ENCODE data around the gene CHRM4.
"Not testable (repeated sequence)": the region's sequence is repeated elsewhere in the genome, so short reads cannot be mapped to it uniquely, and the experiment has no call there.

The CHRM4 gene

GRCh38 chr11:46381819-46382645, 9.5 kb downstream of the CHRM4 start:
- peaks cover 8% of the 10 kb centered on the region; the same call in 1 of the 2 replicates for H3K4me1 ChIP-seq
- DNase-seq (ENCODE audit: low spot score in 2 of 2), result peak; percentile 20 to 62
- no peaks in the 10 kb centered on the region for H3K9me3 ChIP-seq
- peaks cover 3% of the 10 kb centered on the region for H3K36me3 ChIP-seq (replicated peaks)
- peak overlapping the region; percentile 84 for H3K4me3 ChIP-seq
- H3K27me3 ChIP-seq (ENCODE audit: low read depth), result no peaks in the 10 kb centered on the region
- in situ Hi-C loops (cut with MboI; ENCODE audit: low sequenced_read_pairs), result no loop called here

DNA sequence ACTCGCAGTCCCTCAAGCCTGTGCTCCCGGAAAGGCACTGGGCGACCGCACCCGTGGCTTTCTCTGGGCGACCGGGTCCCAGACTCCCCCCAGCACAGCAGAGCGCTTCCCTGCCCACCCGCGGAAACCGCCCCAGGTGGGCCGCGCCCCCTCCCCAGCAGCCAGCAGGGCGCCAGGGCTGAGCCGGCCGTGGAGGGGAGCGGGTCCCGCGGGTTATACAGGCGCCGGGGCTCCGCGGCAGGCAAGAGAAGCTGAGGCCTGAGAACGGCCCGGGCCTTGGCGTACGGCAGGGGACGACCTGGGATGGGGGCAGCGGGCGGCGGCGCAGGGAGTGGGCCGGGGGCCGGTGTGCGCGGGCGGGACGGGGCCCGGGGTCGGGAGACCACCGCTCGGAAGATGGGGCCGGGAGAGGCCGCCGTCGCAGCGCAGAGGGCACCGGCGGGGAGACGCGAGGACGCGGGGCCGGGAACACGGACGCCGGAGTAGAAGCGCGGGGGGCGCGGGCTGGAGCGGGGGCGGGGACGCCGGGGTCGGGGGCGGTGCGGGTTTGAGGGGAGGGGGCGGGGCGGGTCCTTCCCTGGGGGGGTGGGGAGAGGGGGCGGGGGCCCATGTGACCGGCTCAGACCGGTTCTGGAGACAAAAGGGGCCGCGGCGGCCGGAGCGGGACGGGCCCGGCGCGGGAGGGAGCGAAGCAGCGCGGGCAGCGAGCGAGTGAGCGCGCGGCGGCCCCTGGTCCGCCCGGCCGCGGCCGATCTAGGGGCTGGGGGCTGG, 10.3 kb downstream of the CHRM4 start, which contains the start of gene MDK:
TSS of gene MDK (plus strand) at position 622 of the 771 bp plus-strand sequence. CDS start 389 bp downstream, outside the sequence.
- Histone ChIP-seq H3K36me3 (replicated peaks) (peaks cover 6% of the 10 kb centered on the region), H3K27me3 (ENCODE audit: low read depth) (no peaks in the 10 kb centered on the region), H3K9me3 (no peaks in the 10 kb centered on the region), H3K4me3 (peak within 1 kb of the TSS; percentile 84), H3K4me1 (peaks cover 8% of the 10 kb centered on the region; the same call in 1 of the 2 replicates)
- in situ Hi-C loops (cut with MboI; ENCODE audit: low sequenced_read_pairs), result no loop called here
- DNase-seq (ENCODE audit: low spot score in 2 of 2), result peak; percentile 70 to 85

DNA sequence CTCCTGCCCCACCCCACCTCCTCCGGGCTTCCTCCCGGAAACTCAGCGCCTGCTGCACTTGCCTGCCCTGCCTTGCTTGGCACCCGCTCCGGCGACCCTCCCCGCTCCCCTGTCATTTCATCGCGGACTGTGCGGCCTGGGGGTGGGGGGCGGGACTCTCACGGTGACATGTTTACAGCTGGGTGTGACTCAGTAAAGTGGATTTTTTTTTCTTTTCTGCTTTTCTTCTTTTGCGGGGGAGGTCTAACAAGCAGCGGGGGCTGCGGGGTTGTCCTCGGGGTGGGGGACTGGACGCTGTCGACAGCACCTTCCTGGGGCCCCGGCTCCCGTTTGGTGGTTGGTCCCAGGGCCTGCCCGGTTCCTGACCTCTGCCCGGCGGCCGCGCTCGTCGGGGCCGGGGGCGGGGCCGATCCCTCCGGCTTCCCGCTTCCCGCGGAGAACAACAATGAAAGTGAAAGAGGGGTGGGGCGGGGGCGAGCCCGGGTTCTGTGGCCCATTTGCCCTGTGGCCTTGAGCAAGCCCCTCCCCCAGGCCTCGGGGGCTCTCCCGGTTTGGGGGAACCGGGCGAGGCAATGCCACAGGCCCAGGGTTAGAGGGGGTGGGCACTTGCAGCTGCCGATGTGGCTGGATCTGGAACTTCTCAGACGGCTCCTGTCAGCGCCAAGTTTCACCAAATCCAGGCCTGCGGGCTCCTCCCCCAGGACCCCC, 11.1 kb downstream of the CHRM4 start:
- Histone ChIP-seq H3K4me1 (peaks cover 8% of the 10 kb centered on the region; the same call in 1 of the 2 replicates), H3K9me3 (no peaks in the 10 kb centered on the region), H3K27me3 (ENCODE audit: low read depth) (no peaks in the 10 kb centered on the region), H3K36me3 (replicated peaks) (peaks cover 13% of the 10 kb centered on the region), H3K4me3 (peak overlapping the region; percentile 50)
- in situ Hi-C loops (cut with MboI; ENCODE audit: low sequenced_read_pairs), result no loop called here
- DNase-seq (ENCODE audit: low spot score in 2 of 2), result peak; percentile 57 to 88

- not testable (repeated sequence) for H3K4me3 ChIP-seq, H3K4me1 ChIP-seq
- DNase-seq (ENCODE audit: low spot score in 2 of 2), result peak in 1 of 2 experiments; percentile 68
Measured at GRCh38 chr11:46379482-46380293, 11.9 kb downstream of the CHRM4 start.

DNA sequence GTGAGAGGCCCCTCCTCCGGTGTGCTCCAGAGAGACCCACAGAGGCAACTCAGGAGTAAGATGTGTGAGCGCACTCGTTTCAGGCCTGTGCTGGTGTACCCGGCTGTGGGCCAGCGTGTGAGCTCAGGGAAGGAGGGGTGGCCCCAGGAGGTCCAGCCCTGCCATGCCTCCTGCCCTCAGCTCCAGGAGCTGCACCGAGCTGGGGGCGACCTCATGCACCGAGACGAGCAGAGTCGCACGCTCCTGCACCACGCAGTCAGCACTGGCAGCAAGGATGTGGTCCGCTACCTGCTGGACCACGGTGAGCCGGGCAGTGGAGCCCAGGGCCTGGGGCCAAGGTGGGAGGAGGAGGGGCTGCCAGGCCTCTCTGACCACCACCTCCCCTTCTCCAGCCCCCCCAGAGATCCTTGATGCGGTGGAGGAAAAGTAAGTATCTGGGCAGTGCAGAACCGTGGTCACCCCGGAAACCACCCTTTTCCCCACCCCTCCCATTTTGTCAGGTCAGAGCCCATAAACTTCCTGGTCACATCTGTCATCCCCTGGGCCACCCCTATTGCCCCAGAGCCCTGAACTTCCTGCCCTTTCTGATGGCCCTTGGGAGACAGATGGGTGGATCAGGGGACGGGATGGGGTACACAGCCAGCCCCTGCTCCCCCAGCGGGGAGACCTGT, 12.6 kb downstream of the CHRM4 start:
- H3K4me1 ChIP-seq, result peaks cover 8% of the 10 kb centered on the region; the same call in 1 of the 2 replicates
- peaks cover 23% of the 10 kb centered on the region for H3K36me3 ChIP-seq (replicated peaks)
- H3K27me3 ChIP-seq (ENCODE audit: low read depth), result no peaks in the 10 kb centered on the region
- no peak overlapping the region for H3K4me3 ChIP-seq
- H3K9me3 ChIP-seq, result no peaks in the 10 kb centered on the region
- DNase-seq (ENCODE audit: low spot score in 2 of 2), result no peak
- in situ Hi-C loops (cut with MboI; ENCODE audit: low sequenced_read_pairs), result no loop called here

More at GRCh38 chr11:46379482-46380293, 11.9 kb downstream of the CHRM4 start:
- peaks cover 21% of the 10 kb centered on the region for H3K36me3 ChIP-seq (replicated peaks)
- H3K9me3 ChIP-seq; in situ Hi-C loops (cut with MboI; ENCODE audit: low sequenced_read_pairs); H3K27me3 ChIP-seq (ENCODE audit: low read depth): not testable (repeated sequence)

DNA sequence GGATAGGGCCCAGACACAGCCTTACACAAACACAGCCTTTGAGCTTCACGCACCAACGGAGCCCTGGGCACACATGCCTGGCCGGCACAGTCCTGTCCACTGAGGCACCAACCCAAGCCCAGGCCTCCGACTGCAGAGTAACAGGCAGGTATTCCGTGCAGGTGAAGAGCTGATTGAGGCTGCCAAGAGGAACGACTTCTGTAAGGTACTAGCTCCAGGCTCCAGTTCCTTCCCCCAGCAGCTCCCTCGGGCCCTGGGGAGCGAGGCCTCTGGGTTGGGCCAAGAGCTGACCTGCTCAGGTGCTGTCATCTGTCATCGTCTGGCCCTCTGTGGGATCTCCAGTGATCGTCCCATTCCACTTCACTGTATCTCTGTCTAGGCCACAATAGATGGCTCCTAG, 13.3 kb downstream of the CHRM4 start:
- no peaks in the 10 kb centered on the region for H3K27me3 ChIP-seq (ENCODE audit: low read depth)
- H3K36me3 ChIP-seq (replicated peaks), result peaks cover 24% of the 10 kb centered on the region
- in situ Hi-C loops (cut with MboI; ENCODE audit: low sequenced_read_pairs), result no loop called here
- peaks cover 8% of the 10 kb centered on the region; the same call in 1 of the 2 replicates for H3K4me1 ChIP-seq
- no peaks in the 10 kb centered on the region for H3K9me3 ChIP-seq
- no peak for DNase-seq (ENCODE audit: low spot score in 2 of 2)
- H3K4me3 ChIP-seq, result no peak overlapping the region

- DNase-seq (ENCODE audit: low spot score in 2 of 2), result no peak
- in situ Hi-C loops (cut with MboI; ENCODE audit: low sequenced_read_pairs), result no loop called here
- H3K4me1 ChIP-seq, result peaks cover 8% of the 10 kb centered on the region; the same call in 1 of the 2 replicates
Measured at GRCh38 chr11:46377831-46378230, 13.7 kb downstream of the CHRM4 start.

DNA sequence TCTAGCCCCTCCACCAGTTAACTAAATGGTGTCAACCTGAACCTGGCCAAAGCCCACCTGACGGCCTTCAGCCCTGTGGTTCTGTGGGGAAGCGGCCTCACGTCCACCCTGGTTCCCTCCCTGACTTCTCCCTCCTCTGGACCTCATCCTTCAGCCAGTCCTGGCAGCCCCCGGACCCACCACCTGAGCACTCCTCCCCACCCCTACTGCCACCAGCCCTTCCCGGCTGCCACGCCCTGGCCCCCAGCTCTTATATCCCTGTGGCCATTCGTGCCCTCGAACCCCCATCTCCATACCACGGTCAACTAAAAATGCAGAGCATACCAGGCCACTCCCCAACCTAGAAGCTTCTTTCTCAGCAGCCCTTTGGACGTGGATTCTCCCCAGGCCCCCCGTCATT, 14.3 kb downstream of the CHRM4 start:
- peaks cover 23% of the 10 kb centered on the region for H3K36me3 ChIP-seq (replicated peaks)
- no peaks in the 10 kb centered on the region for H3K27me3 ChIP-seq (ENCODE audit: low read depth)
- peaks cover 8% of the 10 kb centered on the region; the same call in 1 of the 2 replicates for H3K4me1 ChIP-seq
- no peak overlapping the region for H3K4me3 ChIP-seq
- DNase-seq (ENCODE audit: low spot score in 2 of 2), result no peak
- in situ Hi-C loops (cut with MboI; ENCODE audit: low sequenced_read_pairs), result no loop called here
- H3K9me3 ChIP-seq, result no peaks in the 10 kb centered on the region

More at GRCh38 chr11:46377831-46378230, 13.7 kb downstream of the CHRM4 start:
- Histone ChIP-seq H3K27me3 (ENCODE audit: low read depth) (no peaks in the 10 kb centered on the region), H3K9me3 (no peaks in the 10 kb centered on the region), H3K4me3 (no peak overlapping the region), H3K36me3 (replicated peaks) (peaks cover 23% of the 10 kb centered on the region)

DNA sequence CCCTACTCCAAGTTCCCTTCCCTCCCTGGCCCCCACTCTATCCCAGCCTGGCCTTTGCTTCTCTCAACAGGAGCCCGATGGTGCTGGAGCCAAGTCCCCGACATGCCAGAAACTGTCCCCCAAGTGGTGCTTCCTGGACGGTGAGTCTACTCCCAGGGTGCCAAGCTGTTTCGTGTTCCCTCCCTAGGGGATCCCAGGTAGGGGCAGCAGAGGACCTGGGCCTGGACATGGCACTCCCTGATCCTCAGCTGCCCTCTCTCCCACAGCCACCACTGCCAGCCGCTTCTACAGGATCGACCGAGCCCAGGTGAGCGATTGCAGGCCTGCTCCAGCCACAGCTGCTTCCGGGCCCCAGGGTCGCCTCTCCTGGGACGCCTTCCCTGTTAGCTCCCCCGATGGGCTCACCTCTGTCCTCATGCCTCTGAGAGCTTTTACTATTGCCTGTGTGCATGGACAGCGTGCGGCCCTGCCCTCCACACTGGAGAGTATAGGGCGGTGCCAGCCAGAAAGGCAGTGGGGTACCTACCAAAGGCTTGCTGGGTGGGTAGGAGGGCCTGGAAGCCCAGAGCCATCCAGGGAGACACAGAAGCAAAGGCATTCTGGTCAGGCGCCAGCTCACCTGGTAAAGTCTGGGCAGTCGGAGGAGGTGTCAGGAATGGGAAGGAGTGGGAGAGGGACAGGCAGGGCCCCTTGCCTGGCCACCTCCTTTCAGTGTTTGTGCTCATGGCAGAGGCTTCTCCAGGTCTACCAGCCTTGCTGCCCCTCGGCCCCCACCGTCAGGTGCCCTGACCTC, 15.1 kb downstream of the CHRM4 start:
- Histone ChIP-seq H3K4me1 (peaks cover 8% of the 10 kb centered on the region; the same call in 1 of the 2 replicates), H3K4me3 (no peak overlapping the region), H3K36me3 (replicated peaks) (peaks cover 23% of the 10 kb centered on the region), H3K27me3 (ENCODE audit: low read depth) (no peaks in the 10 kb centered on the region), H3K9me3 (no peaks in the 10 kb centered on the region)
- in situ Hi-C loops (cut with MboI; ENCODE audit: low sequenced_read_pairs), result no loop called here
- DNase-seq (ENCODE audit: low spot score in 2 of 2), result no peak

DNA sequence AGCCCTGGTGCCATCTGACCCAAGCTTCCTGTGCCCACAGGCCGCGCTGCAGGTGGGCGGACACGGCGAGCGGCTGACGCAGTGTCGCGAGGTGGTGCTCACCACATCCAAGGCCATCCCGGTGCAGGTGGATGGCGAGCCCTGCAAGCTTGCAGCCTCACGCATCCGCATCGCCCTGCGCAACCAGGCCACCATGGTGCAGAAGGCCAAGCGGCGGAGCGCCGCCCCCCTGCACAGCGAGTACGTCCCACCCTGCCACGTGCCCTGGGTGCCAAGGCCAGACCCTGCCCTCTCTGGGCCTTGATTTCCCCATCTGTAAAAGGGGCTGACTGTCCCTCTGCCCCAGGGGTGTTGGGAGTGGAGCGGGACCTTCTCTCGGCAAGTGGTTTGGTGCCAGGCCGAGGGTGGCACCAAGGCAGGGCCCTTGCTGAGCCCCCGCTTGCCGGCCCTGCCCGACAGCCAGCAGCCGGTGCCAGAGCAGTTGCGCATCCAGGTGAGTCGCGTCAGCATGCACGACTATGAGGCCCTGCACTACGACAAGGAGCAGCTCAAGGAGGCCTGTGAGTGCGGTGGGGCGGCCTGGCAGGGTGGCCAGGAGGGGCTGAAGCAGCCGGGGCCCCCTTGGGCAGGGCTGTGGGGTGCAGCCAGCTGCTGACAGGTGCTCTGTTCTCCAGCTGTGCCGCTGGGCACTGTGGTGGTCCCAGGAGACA, 16.0 kb downstream of the CHRM4 start:
- Histone ChIP-seq H3K27me3 (ENCODE audit: low read depth) (no peaks in the 10 kb centered on the region), H3K4me3 (no peak overlapping the region), H3K4me1 (peaks cover 4% of the 10 kb centered on the region; the same call in 1 of the 2 replicates), H3K36me3 (replicated peaks) (peaks cover 23% of the 10 kb centered on the region), H3K9me3 (no peaks in the 10 kb centered on the region)
- in situ Hi-C loops (cut with MboI; ENCODE audit: low sequenced_read_pairs), result no loop called here
- no peak for DNase-seq (ENCODE audit: low spot score in 2 of 2)

GRCh38 chr11:46374815-46375214, 16.8 kb downstream of the CHRM4 start:
- in situ Hi-C loops (cut with MboI; ENCODE audit: low sequenced_read_pairs), result no loop called here
- Histone ChIP-seq H3K36me3 (replicated peaks) (peaks cover 31% of the 10 kb centered on the region), H3K4me1 (no peaks in the 10 kb centered on the region), H3K4me3 (no peak overlapping the region), H3K9me3 (no peaks in the 10 kb centered on the region), H3K27me3 (ENCODE audit: low read depth) (no peaks in the 10 kb centered on the region)
- DNase-seq (ENCODE audit: low spot score in 2 of 2), result no peak
